HEK293T (cell line): Measurements from ENCODE around the gene LONP2.

Experiments
- ARNT ChIP-seq: fragments of 450-650 bp; IDR thresholded peaks from 2 replicates; pipeline ENCODE4 v1.6.1; 2017; ENCODE audit warnings: mild to moderate bottlenecking
- BHLHE40 ChIP-seq: fragments of 450-650 bp; IDR thresholded peaks from 2 replicates; pipeline ENCODE4 v1.6.1; 2016; ENCODE audit warnings: mild to moderate bottlenecking, moderate library complexity, borderline replicate concordance
- CTBP1 ChIP-seq: fragments of 450-650 bp; IDR thresholded peaks from 2 replicates; pipeline ENCODE4 v1.6.1; 2016; ENCODE audit warnings: borderline replicate concordance
- ELF4 ChIP-seq: fragments of 450-650 bp; IDR thresholded peaks from 2 replicates; pipeline ENCODE4 v1.6.1; 2017; ENCODE audit warnings: antibody characterized with exemption
- FOXA1 ChIP-seq: fragments of 450-650 bp; IDR thresholded peaks from 2 replicates; pipeline ENCODE4 v1.6.1; 2016; ENCODE audit warnings: mild to moderate bottlenecking
- HDGF ChIP-seq: fragments of 450-650 bp; IDR thresholded peaks from 2 replicates; pipeline ENCODE4 v1.6.1; 2017; ENCODE audit warnings: antibody characterized with exemption, borderline replicate concordance
- L3MBTL2 ChIP-seq: fragments of 450-650 bp; conservative IDR thresholded peaks from 2 replicates; pipeline ENCODE4 v1.6.1; 2016; ENCODE audit warnings: mild to moderate bottlenecking
- NFRKB ChIP-seq: fragments of 450-650 bp; IDR thresholded peaks from 2 replicates; pipeline ENCODE4 v1.6.1; 2016; ENCODE audit warnings: mild to moderate bottlenecking, moderate library complexity
- SP1 ChIP-seq: fragments of 450-650 bp; IDR thresholded peaks from 2 replicates; pipeline ENCODE4 v1.6.1; 2017
- SUZ12 ChIP-seq: fragments of 450-650 bp; IDR thresholded peaks from 2 replicates; pipeline ENCODE4 v1.6.1; 2016; ENCODE audit warnings: mild to moderate bottlenecking
- ZNF384 ChIP-seq: fragments of 450-650 bp; IDR thresholded peaks from 2 replicates; pipeline ENCODE4 v1.6.1; 2016

DNA sequence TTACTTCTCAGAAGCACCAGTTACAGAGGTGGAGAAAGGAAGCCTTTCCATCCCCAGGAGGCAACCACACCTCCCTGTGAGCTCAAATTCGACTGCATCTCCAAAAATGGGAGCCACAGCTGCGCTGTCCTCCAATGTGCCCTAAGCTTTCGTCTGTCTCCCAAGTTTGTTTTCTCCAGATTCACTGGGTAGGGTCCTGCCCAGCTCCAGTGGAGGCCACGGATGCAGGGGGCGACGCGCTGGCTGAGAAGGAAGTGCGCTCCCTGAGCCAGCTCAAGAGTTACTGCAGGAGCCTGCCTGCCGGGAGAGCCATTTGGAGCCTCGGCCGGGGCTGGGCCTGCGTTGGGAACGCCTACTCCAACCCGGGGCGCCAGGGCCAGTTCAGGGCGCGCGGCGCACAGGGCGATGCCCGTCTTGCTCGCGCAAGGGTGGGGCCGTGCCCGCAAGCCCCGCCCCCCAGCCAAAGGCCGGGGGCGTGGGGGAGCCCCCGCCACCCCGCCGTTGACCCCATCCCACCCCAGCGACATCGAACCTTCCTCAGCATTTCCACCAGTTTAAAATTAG, 121.6 kb downstream of the LONP2 start:
- TF ChIP-seq SUZ12 (no peak), ZNF384 (no peak), FOXA1 (no peak), BHLHE40 (no peak), ARNT (no peak), L3MBTL2 (no peak), SP1 (no peak), ELF4 (no peak), CTBP1 (no peak), NFRKB (no peak), HDGF (no peak)
